Sigmoid colon (tissue), 4 donors: ENCODE measurements around the gene ZNF81.

Experiments used
- POLR2A ChIP-seq, 2 donors: fragments of 450-650 bp; IDR thresholded peaks; one replicate each; pipeline ENCODE4 v1.6.1; 2016; ENCODE audit warnings: antibody characterized with exemption in 2 of 2, mild to moderate bottlenecking in 2 of 2, moderate library complexity in 2 of 2
- POLR2AphosphoS5 ChIP-seq, 4 donors: sonication (generic); formaldehyde crosslinking; IDR thresholded peaks; one replicate each; pipeline ENCODE4 v1.6.1; 2017; ENCODE audit warnings: antibody characterized with exemption in 4 of 4

DNA sequence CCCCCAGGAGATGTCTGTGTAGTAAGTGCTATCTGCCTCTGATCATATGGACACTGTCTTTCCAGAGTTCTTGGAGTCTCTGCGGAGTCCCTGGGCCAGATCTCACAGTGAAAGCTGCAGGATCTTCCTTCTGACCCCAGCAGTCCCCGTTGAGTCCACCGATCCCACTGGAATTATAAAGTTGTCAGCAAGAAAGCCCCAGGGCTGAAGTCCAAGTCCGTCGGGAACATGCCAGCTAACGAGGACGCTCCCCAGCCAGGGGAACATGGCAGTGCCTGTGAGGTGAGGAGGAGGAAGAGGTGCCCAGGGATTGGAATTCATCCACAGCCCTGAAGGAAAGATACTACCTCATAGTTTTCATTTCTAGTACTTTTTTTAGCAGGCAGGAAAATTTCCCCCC lies 9.3 kb downstream of the ZNF81 start:
- TF ChIP-seq POLR2A (IDR thresholded peaks at IDR 0.05) (no peak), POLR2AphosphoS5 (IDR thresholded peaks at IDR 0.05) (no peak)
